ENCODE results near the gene LARGE2. TPM values are rescaled to one million over a fixed set of nuclear protein-coding genes. Genes with fewer than 3 reads are reported as not detected.

LARGE2 gene
- total and polyA plus RNA-seq, 2 donors (not counting 3 experiments of a cell fraction or from before 2014, with no cell fraction given), result 0.06 TPM; not detected in 1

- Histone ChIP-seq H3K4me3 (replicated peaks in 1 of 3; ENCODE audit: insufficient read depth in 1 of 3, low read depth in 1 of 3, low read length in 3 of 3) (no peak overlapping the region), H2AFZ (ENCODE audit: low read depth, low read length) (no peak overlapping the region), H3K36me3 (ENCODE audit: control insufficient read depth in 2 of 2, extremely low read depth in 1 of 2, insufficient read depth in 2 of 2, low read length in 2 of 2) (peaks cover 0 to 35% of the 10 kb centered on the region in 2 experiments), H3K9me1 (replicated peaks; ENCODE audit: control insufficient read depth, extremely low read depth, insufficient read depth, low read length) (no peaks in the 10 kb centered on the region), H3K79me2 (ENCODE audit: control insufficient read depth, insufficient read depth, low read length) (no peaks in the 10 kb centered on the region), H3K4me1 (ENCODE audit: control insufficient read depth, extremely low read depth, insufficient read depth, low read length) (no peaks in the 10 kb centered on the region), H3K27me3 (ENCODE audit: control insufficient read depth in 2 of 2, insufficient read depth in 2 of 2, low read length in 2 of 2) (no peaks in the 10 kb centered on the region), H3K9me3 (replicated peaks; ENCODE audit: control insufficient read depth, insufficient read depth, low read length) (no peaks in the 10 kb centered on the region), H3K9ac (replicated peaks; ENCODE audit: extremely low read depth, insufficient read depth, low read length) (no peak overlapping the region), H3K4me2 (ENCODE audit: insufficient read depth, low read length) (no peak overlapping the region), H3K27ac (ENCODE audit: insufficient read depth, low read depth, low read length) (no peak overlapping the region), H4K20me1 (replicated peaks; ENCODE audit: control insufficient read depth, extremely low read depth, insufficient read depth, low read length) (no peaks in the 10 kb centered on the region)
- DNase-seq (ENCODE audit: low read depth, low spot score), result no peak
- CTCF ChIA-PET, result interaction anchor here (1.1 to 1.4 kb wide), 2 partner anchors 28 to 70 kb away, joined by 3 to 6 read pairs; no protein-coding TSS in a partner anchor
- intact Hi-C loops (cut with micrococcal nuclease) (no loop called here), dilution Hi-C loops (cut with MboI; ENCODE audit: extremely low pct_ligation_motif_present, low sequenced_read_pairs) (no loop called here)
- BruUV-seq (replicated peaks), result no TSS peak
- no peak for FAIRE-seq
- no peak for TF ChIP-seq CTCF (IDR thresholded peaks at IDR 0.05; ENCODE audit: extremely low read depth in 1 of 2, insufficient read depth in 1 of 2, low read depth in 1 of 2, low read length in 2 of 2)
- no peak for TF ChIP-seq FOS (IDR thresholded peaks at IDR 0.05; ENCODE audit: borderline replicate concordance, insufficient read depth, low read length)
- TF ChIP-seq GATA2 (IDR thresholded peaks at IDR 0.05; ENCODE audit: insufficient read depth, insufficient read length, low read depth, low read length), result no peak
- no peak for TF ChIP-seq JUN (IDR thresholded peaks at IDR 0.05; ENCODE audit: borderline replicate concordance, insufficient read depth, insufficient read length, low read depth)
- no peak for TF ChIP-seq MYC (IDR thresholded peaks at IDR 0.05; ENCODE audit: low read depth, low read length)
- no peak for TF ChIP-seq EZH2 (IDR thresholded peaks at IDR 0.05; ENCODE audit: borderline replicate concordance, low read depth, low read length, severe bottlenecking)
- POLR2A ChIA-PET, result no interaction called here
Observed at GRCh38 chr11:45936511-45937054, 14.1 kb downstream of the LARGE2 start.

Data from endothelial cell of umbilical vein (primary cell).